Epithelial cell of esophagus (primary cell): ENCODE measurements around the gene HTR3A.

Experiments
- DNase-seq: peaks from one replicate; pipeline ENCODE4 v3.0.0; 2010; ENCODE audit warnings: low read depth
- H3K4me3 ChIP-seq: 2 replicates; pipeline ENCODE4 v1.5.1; 2011; ENCODE audit warnings: mild to moderate bottlenecking, low read length, control low read depth
- TF ChIP-seq, protein P1 (sequence below): IDR thresholded peaks from 2 replicates; pipeline ENCODE4 v1.5.1; 2011; ENCODE audit warnings: low read depth, mild to moderate bottlenecking, low read length, control low read depth, inconsistent platforms; ENCODE audit not compliant: insufficient read depth; ENCODE audit errors: missing control alignments

HTR3A gene

DNA sequence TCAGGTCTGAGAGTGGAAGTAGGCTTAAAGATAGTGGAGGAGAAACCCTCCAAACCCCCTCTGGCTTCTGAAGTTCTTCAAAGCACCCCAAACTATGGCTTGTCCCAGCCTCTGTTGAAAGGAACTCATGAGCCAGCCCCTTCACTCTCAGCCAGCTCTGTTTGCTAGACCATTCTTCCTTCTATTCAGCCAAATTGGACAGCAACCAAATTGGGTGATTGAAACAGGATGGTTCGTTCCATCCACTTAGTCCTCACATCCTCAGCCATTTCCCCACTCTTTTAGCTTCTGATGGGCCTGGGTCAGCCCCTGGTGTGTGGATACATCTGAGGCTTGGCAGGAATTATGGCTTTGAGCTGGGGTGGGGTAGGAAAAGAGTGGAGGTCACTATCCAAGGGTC, 4.5 kb downstream of the HTR3A start:
- DNase-seq: no peak
- TF ChIP-seq, protein P1, sequence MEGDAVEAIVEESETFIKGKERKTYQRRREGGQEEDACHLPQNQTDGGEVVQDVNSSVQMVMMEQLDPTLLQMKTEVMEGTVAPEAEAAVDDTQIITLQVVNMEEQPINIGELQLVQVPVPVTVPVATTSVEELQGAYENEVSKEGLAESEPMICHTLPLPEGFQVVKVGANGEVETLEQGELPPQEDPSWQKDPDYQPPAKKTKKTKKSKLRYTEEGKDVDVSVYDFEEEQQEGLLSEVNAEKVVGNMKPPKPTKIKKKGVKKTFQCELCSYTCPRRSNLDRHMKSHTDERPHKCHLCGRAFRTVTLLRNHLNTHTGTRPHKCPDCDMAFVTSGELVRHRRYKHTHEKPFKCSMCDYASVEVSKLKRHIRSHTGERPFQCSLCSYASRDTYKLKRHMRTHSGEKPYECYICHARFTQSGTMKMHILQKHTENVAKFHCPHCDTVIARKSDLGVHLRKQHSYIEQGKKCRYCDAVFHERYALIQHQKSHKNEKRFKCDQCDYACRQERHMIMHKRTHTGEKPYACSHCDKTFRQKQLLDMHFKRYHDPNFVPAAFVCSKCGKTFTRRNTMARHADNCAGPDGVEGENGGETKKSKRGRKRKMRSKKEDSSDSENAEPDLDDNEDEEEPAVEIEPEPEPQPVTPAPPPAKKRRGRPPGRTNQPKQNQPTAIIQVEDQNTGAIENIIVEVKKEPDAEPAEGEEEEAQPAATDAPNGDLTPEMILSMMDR: no peak
- H3K4me3 ChIP-seq: no peak overlapping the region

DNA sequence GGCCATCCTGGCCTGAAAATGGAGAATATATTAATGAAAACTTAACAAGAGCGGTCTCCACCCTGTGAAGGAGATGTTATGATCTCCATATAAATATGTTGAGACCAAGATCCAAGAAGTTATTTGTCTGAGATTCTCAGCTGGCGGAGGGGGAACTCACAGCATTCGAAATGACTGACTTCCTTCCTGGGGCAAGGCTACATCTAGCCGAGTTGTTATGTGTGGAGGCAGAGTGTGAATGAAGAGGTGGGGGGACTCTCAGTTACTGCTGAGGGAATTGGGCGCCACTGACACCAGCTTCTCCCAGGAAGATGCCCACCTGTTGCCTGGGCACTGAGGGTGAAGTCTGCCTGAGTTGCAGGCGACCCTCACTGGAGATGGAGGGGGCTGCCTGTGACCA, 5.9 kb downstream of the HTR3A start:
- no peak for DNase-seq
- no peak overlapping the region for H3K4me3 ChIP-seq
- TF ChIP-seq, protein P1: no peak

DNA sequence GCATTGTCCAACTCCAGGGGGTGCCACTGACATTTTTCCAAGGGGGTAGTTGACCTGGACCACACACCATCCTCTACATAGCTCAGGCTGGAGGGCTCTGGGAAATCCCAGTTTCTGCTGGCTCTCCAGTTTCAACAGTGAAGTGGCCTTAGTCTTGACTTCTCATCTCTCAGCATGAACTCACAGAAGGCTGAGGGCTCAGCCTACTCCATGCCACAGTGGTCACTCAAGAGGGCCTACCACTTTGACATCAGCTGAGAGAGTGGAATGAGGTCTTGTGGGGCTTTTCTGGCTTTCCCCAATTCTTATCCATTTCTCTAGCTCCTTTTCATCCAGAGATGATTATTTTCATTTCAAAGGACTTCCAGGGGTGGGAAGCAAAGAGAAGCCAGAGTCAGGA, 7.4 kb downstream of the HTR3A start:
- TF ChIP-seq, protein P1: no peak
- no peak for DNase-seq
- H3K4me3 ChIP-seq: no peak overlapping the region

DNA sequence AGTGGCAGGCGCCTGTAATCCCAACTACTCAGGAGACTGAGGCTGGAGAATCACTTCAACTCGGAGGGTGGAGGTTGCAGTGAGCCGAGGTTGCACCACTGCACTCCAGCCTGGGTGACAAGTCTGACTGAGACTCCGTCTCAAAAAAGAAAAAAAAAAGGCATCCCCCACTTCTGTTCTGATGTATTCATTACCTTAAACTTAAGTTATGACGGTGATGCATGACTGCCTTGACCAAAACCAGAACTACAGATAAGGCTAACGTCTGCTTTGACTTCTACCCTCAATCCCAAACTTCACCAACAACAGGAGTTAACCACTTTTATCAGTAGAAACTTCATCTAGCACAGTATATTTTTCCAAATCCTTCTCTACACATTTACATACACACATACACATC, 9.9 kb downstream of the HTR3A start:
- TF ChIP-seq, protein P1: no peak
- H3K4me3 ChIP-seq: no peak overlapping the region
- no peak for DNase-seq

DNA sequence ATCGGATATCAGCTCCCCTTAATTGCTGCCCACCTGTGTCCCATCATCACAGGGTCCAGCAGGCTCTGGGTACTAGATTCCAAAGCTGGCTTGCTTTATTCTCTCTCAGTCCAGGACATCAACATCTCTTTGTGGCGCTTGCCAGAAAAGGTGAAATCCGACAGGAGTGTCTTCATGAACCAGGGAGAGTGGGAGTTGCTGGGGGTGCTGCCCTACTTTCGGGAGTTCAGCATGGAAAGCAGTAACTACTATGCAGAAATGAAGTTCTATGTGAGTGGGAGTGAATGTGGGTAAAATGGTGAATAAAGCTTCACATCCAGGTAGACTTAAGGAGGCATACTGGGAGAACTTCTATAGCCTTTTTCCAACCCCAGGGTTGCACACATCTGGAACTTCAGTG, 11.0 kb downstream of the HTR3A start:
- TF ChIP-seq, protein P1: no peak
- no peak for DNase-seq
- H3K4me3 ChIP-seq: no peak overlapping the region

DNA sequence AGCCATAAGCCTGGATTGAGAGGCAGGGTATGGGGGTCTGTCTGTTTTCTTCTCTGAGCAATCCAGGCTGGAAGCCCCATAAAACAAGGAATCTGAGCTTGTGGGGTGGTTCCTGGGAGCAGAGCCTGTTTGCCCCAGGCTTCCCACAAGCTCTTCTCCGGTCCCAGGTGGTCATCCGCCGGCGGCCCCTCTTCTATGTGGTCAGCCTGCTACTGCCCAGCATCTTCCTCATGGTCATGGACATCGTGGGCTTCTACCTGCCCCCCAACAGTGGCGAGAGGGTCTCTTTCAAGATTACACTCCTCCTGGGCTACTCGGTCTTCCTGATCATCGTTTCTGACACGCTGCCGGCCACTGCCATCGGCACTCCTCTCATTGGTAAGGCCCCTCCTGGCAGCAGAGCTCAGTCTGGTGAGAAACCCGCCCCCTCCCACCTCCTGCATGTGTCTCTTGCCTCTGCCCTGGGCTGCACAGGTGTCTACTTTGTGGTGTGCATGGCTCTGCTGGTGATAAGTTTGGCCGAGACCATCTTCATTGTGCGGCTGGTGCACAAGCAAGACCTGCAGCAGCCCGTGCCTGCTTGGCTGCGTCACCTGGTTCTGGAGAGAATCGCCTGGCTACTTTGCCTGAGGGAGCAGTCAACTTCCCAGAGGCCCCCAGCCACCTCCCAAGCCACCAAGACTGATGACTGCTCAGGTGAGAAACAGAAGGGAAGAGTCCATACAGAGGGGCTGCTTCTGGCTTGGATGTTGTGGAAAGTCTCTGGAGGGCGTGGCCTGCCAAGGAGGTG, 11.6 kb downstream of the HTR3A start:
- DNase-seq: no peak
- TF ChIP-seq, protein P1: no peak
- no peak overlapping the region for H3K4me3 ChIP-seq

DNA sequence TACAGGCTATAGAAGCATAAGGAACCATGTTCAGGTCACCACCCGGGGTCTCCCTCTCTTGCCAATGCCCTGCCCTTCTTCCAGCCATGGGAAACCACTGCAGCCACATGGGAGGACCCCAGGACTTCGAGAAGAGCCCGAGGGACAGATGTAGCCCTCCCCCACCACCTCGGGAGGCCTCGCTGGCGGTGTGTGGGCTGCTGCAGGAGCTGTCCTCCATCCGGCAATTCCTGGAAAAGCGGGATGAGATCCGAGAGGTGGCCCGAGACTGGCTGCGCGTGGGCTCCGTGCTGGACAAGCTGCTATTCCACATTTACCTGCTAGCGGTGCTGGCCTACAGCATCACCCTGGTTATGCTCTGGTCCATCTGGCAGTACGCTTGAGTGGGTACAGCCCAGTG, 14.5 kb downstream of the HTR3A start:
- H3K4me3 ChIP-seq: no peak overlapping the region
- no peak for DNase-seq
- TF ChIP-seq, protein P1: no peak
